GM19023 (cell line): ENCODE data around the gene IPCEF1.
"Not testable (repeated sequence)": the region's sequence is repeated elsewhere in the genome, so short reads cannot be mapped to it uniquely, and the experiment has no call there.

Experiments
- ATAC-seq: cut with Tn5 transposase; IDR thresholded peaks from one replicate; pipeline ENCODE4 v1.9.1; 2021; ENCODE audit warnings: mild to moderate bottlenecking, moderate library complexity; ENCODE audit not compliant: unreplicated experiment

Gene IPCEF1

DNA sequence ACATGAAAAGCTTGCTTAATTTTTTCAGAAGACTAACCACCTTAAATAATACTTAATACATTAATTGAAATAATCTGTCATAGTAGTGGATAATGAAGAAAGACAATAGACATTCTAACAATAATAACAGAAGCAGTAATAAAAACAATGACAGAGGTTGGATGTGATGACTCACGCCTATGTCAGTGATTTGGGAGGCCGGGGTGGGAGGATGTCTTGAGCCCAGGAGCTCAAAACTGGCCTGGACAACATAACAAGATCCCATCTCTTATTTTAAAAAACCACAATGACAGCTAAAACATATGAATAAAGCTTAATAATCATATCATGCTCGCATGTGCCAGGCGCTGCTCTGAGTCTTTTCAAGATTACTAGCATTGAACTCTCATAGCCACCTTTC is 105.5 kb downstream of the IPCEF1 start:
- ATAC-seq: no peak

- ATAC-seq: peak; percentile 71
These were observed 106.9 kb downstream of the IPCEF1 start for GRCh38 chr6:154249499-154250298.

DNA sequence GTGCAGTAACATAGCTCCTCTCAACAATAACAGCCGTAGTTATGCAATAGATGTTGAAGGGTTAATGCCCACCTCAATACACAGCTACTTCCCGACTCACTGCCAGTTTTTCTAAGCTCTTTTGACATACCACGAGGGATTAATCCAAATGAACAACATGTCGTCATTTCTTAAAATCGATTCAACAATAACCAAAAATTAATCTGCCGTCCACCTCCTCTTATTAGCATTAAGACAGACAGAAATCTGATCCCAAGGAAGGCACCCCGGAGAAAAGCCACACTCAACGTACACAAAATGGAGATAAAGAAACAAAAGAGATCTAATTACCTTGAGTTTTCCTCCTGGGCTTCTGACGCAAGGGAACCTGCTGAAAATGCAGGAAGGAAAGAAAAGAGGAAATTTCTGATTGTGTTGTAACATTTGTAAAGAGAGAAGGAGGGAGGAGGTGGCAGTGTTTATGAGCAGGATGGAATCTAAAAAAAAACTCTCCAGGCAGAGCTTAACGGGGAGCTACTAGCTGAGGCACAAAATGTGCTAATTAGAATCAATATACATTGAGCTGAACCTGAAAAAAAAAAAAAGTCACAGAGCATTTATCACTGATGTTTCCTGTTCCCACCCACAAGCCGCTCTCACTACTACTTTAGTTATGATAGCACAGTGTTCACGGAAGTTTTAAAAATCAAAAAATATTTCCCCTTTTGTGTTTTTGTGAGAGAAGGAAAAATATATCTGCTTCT is 109.3 kb downstream of the IPCEF1 start:
- peak; percentile 36 for ATAC-seq

- ATAC-seq: no peak
These were observed 109.9 kb downstream of the IPCEF1 start for GRCh38 chr6:154246723-154247118.

- ATAC-seq: no peak
These were observed 111.1 kb downstream of the IPCEF1 start for GRCh38 chr6:154245506-154245905.

- no peak for ATAC-seq
These were observed 112.5 kb downstream of the IPCEF1 start for GRCh38 chr6:154243793-154244750.

GRCh38 chr6:154242617-154243357 is 113.8 kb downstream of the IPCEF1 start:
- ATAC-seq: no peak

DNA sequence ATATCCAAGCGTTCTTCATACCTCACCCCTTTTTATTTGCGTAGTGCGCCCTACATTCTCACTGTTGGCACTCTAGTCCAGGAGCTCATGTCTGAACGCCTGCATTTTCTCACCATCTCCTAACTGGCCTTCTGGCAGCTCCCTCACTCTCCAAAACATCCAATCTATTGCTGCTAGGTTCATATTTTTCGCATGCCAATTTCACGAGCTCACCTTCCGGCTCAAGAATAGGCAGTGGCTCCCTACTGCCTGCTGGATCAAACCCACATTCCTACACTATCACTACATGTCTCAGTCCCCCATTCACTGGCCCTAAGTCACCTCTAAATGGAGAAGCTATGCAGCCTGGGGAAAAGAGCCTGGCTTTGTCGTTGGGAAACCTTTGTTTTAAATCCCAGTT is 115.0 kb downstream of the IPCEF1 start:
- no peak for ATAC-seq

GRCh38 chr6:154241061-154241460 is 115.5 kb downstream of the IPCEF1 start:
- not testable (repeated sequence) for ATAC-seq

DNA sequence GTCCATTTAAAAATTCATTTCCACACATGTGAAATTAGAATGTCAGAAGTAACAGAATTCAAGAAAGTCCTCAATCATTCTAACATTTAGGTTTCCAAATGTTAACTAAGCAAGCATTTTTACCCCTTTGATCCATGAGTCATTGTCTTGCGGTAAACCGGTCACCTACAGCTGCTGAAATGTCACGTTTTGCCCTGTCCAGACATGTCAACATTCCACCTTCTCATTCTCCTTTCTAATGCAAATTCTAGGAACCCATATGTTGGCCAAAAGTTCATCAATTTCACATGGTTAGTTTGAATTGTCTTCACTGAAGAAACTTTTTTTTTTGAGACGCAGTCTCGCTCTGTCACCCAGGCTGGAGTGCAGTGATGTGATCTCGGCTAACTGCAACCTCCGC is 117.2 kb downstream of the IPCEF1 start:
- no peak for ATAC-seq

GRCh38 chr6:154238831-154239230 is 117.8 kb downstream of the IPCEF1 start:
- ATAC-seq: no peak

- ATAC-seq: no peak
These were observed 119.8 kb downstream of the IPCEF1 start for GRCh38 chr6:154236646-154237301.

DNA sequence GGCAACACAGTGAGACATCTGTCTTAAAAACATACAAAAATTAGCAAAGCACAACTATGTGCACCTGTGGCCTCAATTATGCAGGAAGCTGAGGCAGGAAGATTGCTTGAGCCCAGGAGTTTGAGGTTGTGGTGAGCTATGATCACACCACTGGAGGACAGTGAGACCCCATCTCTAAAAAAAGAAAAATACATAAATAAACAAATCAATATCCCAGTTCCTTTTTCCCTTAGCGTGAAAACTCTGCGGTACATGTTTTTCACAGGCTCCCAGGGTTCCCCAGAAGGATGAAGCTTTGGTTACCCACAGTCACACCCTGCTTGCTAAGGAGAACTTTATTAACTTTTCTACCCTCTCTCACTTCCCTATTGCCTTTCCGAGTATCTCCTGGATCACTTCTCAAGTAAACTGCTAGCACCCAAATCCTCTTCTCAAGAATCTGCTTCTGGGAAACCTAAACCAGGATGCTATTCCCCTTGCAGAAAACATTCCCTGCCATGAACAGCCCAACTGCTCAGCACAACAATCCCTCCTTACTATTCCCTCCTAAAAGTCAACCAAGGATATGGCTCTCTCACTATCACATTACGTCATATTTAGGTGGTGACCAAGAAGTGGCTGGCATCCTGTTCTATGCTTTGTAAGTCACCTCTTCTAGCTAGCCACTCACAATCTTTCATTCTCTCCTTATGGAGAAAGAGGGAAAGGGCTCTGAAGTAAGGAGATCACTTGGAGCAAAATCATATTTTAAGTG is 122.4 kb downstream of the IPCEF1 start:
- peak; percentile 44 for ATAC-seq

- ATAC-seq: no peak
These were observed 123.2 kb downstream of the IPCEF1 start for GRCh38 chr6:154233383-154233782.

- no peak for ATAC-seq
These were observed 124.3 kb downstream of the IPCEF1 start for GRCh38 chr6:154232013-154232910.

- ATAC-seq: no peak
These were observed 125.5 kb downstream of the IPCEF1 start for GRCh38 chr6:154230910-154231595.

- no peak for ATAC-seq
These were observed 126.2 kb downstream of the IPCEF1 start for GRCh38 chr6:154230393-154230792.

DNA sequence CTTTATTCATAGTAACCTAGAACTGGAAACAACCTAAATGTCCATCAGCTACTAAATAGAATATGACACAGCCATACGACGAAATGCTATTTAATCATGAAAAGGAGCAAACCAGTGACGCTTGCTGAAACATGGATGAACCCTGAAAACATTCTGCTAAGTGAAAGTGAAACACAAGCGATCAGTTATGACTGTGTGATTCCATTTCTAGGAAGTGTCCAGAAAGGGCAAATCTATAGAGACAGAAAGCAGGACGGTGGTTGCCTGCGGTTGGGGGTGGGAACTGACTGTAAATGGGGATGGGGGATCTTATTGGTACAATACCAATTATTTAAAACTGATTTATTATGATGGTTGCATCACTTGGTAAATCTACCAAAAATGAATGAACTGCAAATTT is 126.8 kb downstream of the IPCEF1 start:
- peak; percentile 74 for ATAC-seq
